ENCODE results near the gene PARD3.

GRCh38 chr10:34106356-34106885 lies 708.7 kb downstream of the PARD3 start:
- TF ChIP-seq CTCF (conservative IDR thresholded peaks at IDR 0.05) (no peak), EZH2 (IDR thresholded peaks at IDR 0.05; ENCODE audit: low read depth) (no peak)
